HCT116 (cell line): ENCODE measurements around the gene FRS2. TPM values are rescaled to one million over a fixed set of nuclear protein-coding genes. Genes with fewer than 3 reads are reported as not detected.

Source experiments
- ATAC-seq: fragments of 200-7000 bp; cut with Tn5 transposase; 2 replicates; pipeline ENCODE4 v1.9.1; 2020; ENCODE audit warnings: mild to moderate bottlenecking, moderate library complexity
- BruUV-seq: library from RNA; stranded (reverse); fragments of 400-500 nt; replicated peaks from 2 replicates; lab custom pipeline; 2021; lab: Mats Ljungman, UMichigan
- CTCF ChIA-PET: fragments of 300-600 bp; sonication (Branson Sonifier 250); formaldehyde crosslinking; loops from one replicate; lab custom pipeline; 2021; ENCODE audit warnings: antibody characterized with exemption; lab: Charles Lee
- POLR2A ChIA-PET: fragments of 300-600, 350-600 bp; sonication (Branson Sonifier 250); formaldehyde crosslinking; loops from one replicate; lab custom pipeline; 2021; ENCODE audit warnings: antibody characterized with exemption; lab: Charles Lee
- RAD21 ChIA-PET, 2 experiments: fragments of 300-600 bp; sonication (Branson Sonifier 250); formaldehyde crosslinking; loops; one replicate each; lab custom pipeline; 2023; ENCODE audit warnings: low total read pairs in 2 of 2; ENCODE audit not compliant: uncharacterized antibody in 2 of 2, unreplicated experiment in 2 of 2, low non-redundant PET in 1 of 2; lab: Charles Lee
- DNase-seq: peaks from one replicate; pipeline ENCODE4 v3.0.0-alpha.2; 2010; ENCODE audit warnings: low read depth, low spot score
- H2AFZ ChIP-seq: fragments of 200-600 bp; shearing (Covaris generic), sonication (generic); 2 replicates; pipeline ENCODE4 v1.6.1; 2017; ENCODE audit warnings: low read depth, mixed run types, mixed read lengths, antibody characterized with exemption, low read length; ENCODE audit not compliant: poor library complexity, severe bottlenecking
- H3K27ac ChIP-seq: 2 replicates; pipeline ENCODE4 v1.5.1; 2012; ENCODE audit warnings: low read depth, low read length
- H3K27me3 ChIP-seq: fragments of 200-600 bp; sonication (generic); 2 replicates; pipeline ENCODE4 v1.6.1; 2016; ENCODE audit warnings: mixed run types, low read length, mixed read lengths; ENCODE audit not compliant: insufficient read depth
- H3K36me3 ChIP-seq, 2 experiments: fragments of 200-500 bp in 1 of 2; fragments of 200-600 bp in 1 of 2; sonication (Bioruptor generic) in 1 of 2; sonication (generic) in 1 of 2; 2 replicates each; pipeline versions ENCODE4 v1.5.1 to v1.6.1; 2014 to 2016; ENCODE audit warnings: low read length in 2 of 2, inconsistent platforms in 1 of 2, mixed read lengths in 1 of 2, mixed run types in 1 of 2; ENCODE audit not compliant: insufficient read depth in 2 of 2, control insufficient read depth in 1 of 2
- H3K4me1 ChIP-seq, 2 experiments: fragments of 200-600 bp in 1 of 2; sonication (generic) in 1 of 2; 2 replicates each; pipeline versions ENCODE4 v1.5.1 to v1.6.1; 2012 to 2017; ENCODE audit warnings: low read length in 2 of 2, inconsistent platforms in 1 of 2, mild to moderate bottlenecking in 1 of 2, mixed read lengths in 1 of 2, mixed run types in 1 of 2, moderate library complexity in 1 of 2; ENCODE audit not compliant: insufficient read depth in 2 of 2, control insufficient read depth in 1 of 2
- H3K4me2 ChIP-seq: fragments of 200-600 bp; sonication (generic); 2 replicates; pipeline ENCODE4 v1.6.1; 2017; ENCODE audit warnings: mixed run types, low read length, mixed read lengths
- H3K4me3 ChIP-seq, 2 experiments: fragments of 200-600 bp in 1 of 2; sonication (generic) in 1 of 2; replicated peaks in 1 of 2; 2 replicates each; pipeline ENCODE4 v1.5.1; 2011 to 2016; ENCODE audit warnings: low read length in 2 of 2, control low read depth in 1 of 2, low read depth in 1 of 2, mild to moderate bottlenecking in 1 of 2, mixed read lengths in 1 of 2, mixed run types in 1 of 2
- H3K79me2 ChIP-seq: fragments of 200-600 bp; sonication (generic); 2 replicates; pipeline ENCODE4 v1.6.1; 2017; ENCODE audit warnings: mild to moderate bottlenecking, mixed run types, low read length, moderate library complexity, mixed read lengths; ENCODE audit not compliant: insufficient read depth
- H3K9ac ChIP-seq: fragments of 200-600 bp; sonication (generic); 2 replicates; pipeline ENCODE4 v1.6.1; 2016; ENCODE audit warnings: low read length, mixed read lengths
- H3K9me2 ChIP-seq: fragments of 200-600 bp; sonication (generic), shearing (Covaris generic); 2 replicates; pipeline ENCODE4 v1.6.1; 2017; ENCODE audit warnings: mixed run types, mild to moderate bottlenecking, moderate library complexity; ENCODE audit not compliant: insufficient read depth
- H3K9me3 ChIP-seq, 2 experiments: fragments of 200-500 bp in 1 of 2; fragments of 200-600 bp in 1 of 2; sonication (Bioruptor generic) in 1 of 2; sonication (generic) in 1 of 2; 2 replicates each; pipeline ENCODE4 v1.6.1; 2014 to 2017; ENCODE audit warnings: low read length in 2 of 2, mixed read lengths in 2 of 2, inconsistent platforms in 1 of 2, low read depth in 1 of 2, mild to moderate bottlenecking in 1 of 2, mixed run types in 1 of 2, moderate library complexity in 1 of 2; ENCODE audit not compliant: control insufficient read depth in 1 of 2, insufficient read depth in 1 of 2
- H4K20me1 ChIP-seq: fragments of 200-600 bp; sonication (generic), shearing (Covaris generic); 2 replicates; pipeline ENCODE4 v1.6.1; 2017; ENCODE audit warnings: mixed run types, mild to moderate bottlenecking, moderate library complexity; ENCODE audit not compliant: insufficient read depth
- CBX3 ChIP-seq: IDR thresholded peaks from 2 replicates; pipeline ENCODE4 v1.6.1; 2012; ENCODE audit warnings: low read depth
- POLR2AphosphoS5 ChIP-seq: IDR thresholded peaks from 2 replicates; pipeline ENCODE4 v1.6.1; 2011; ENCODE audit warnings: mild to moderate bottlenecking, low read depth, low read length, moderate library complexity
- SRF ChIP-seq: IDR thresholded peaks from 2 replicates; pipeline ENCODE4 v1.6.1; 2012; ENCODE audit warnings: low read depth
- TCF7L2 ChIP-seq: IDR thresholded peaks from 2 replicates; pipeline ENCODE4 v1.7.0; 2011; ENCODE audit warnings: borderline replicate concordance, inconsistent platforms; ENCODE audit not compliant: insufficient read depth, insufficient read length; ENCODE audit errors: extremely low read depth
- YY1 ChIP-seq: IDR thresholded peaks from 2 replicates; pipeline ENCODE4 v1.6.1; 2011; ENCODE audit warnings: low read length, low read depth, moderate library complexity, mild to moderate bottlenecking; ENCODE audit not compliant: insufficient replicate concordance; ENCODE audit errors: extremely low read depth
- ZBTB33 ChIP-seq: IDR thresholded peaks from 2 replicates; pipeline ENCODE4 v1.6.1; 2011; ENCODE audit warnings: mild to moderate bottlenecking, low read length, moderate library complexity; ENCODE audit not compliant: insufficient replicate concordance; ENCODE audit errors: extremely low read depth
- ZFX ChIP-seq: fragments of 450-650 bp; IDR thresholded peaks from 2 replicates; pipeline ENCODE4 v1.6.1; 2017
- ZNF274 ChIP-seq: fragments of 200-500 bp; sonication (Bioruptor generic); IDR thresholded peaks from 2 replicates; pipeline ENCODE4 v1.6.1; 2014; ENCODE audit warnings: mild to moderate bottlenecking, low read depth, low read length, inconsistent platforms
- intact Hi-C: fragments of 100-400 bp; cut with micrococcal nuclease; formaldehyde crosslinking; loops from 2 replicates; pipeline ENCODE4 v1.10.0; 2022
- total RNA-seq: library from RNA; stranded (reverse); gene quantifications from one replicate; pipeline ENCODE4 v1.2.1, GENCODE V29; 2021; ENCODE audit not compliant: unreplicated experiment
- TF ChIP-seq, protein P1 (sequence below): IDR thresholded peaks from 2 replicates; pipeline ENCODE4 v1.6.1; 2012; ENCODE audit warnings: low read depth
- TF ChIP-seq, protein P2 (sequence below), 3 experiments: fragments of 200-600 bp in 1 of 3; sonication (generic) in 1 of 3; IDR thresholded peaks in 2 of 3; conservative IDR thresholded peaks in 1 of 3; 2 replicates each; pipeline ENCODE4 v1.5.1; 2012 to 2017; ENCODE audit warnings: low read depth in 2 of 3, low read length in 2 of 3, antibody characterized with exemption in 1 of 3, borderline replicate concordance in 1 of 3, control low read depth in 1 of 3, mild to moderate bottlenecking in 1 of 3, mixed read lengths in 1 of 3, mixed run types in 1 of 3, moderate library complexity in 1 of 3; ENCODE audit not compliant: insufficient read depth in 1 of 3

The FRS2 gene
- total RNA-seq, 1 experiment from 2014 or later: 14.7 TPM

- CTCF ChIA-PET: no interaction called here
Observed at GRCh38 chr12:69500631-69501030, 30.4 kb downstream of the FRS2 start.

More at GRCh38 chr12:69500631-69501030, 30.4 kb downstream of the FRS2 start:
- Histone ChIP-seq H3K9ac (no peak overlapping the region), H3K79me2 (peaks cover 91% of the 10 kb centered on the region), H3K4me2 (peak overlapping the region; percentile 61), H3K27me3 (no peaks in the 10 kb centered on the region), H3K9me2 (0 out of 2 replicates have a peak, but pooled peaks cover 4% of the 10 kb centered on the region), H3K27ac (no peak overlapping the region), H3K9me3 (no peaks in the 10 kb centered on the region), H3K4me3 (no peak overlapping the region), H3K4me1 (peaks cover 31 to 41% of the 10 kb centered on the region in 2 experiments), H3K36me3 (no peaks in the 10 kb centered on the region), H4K20me1 (peaks cover 23% of the 10 kb centered on the region; the same call in 1 of the 2 replicates), H2AFZ (no peak overlapping the region)
- ATAC-seq: no peak
- BruUV-seq: no TSS peak
- ChIA-PET POLR2A (interaction anchor here (0.6 kb wide), 1 partner anchor 15 kb away, joined by 8 read pairs; no protein-coding TSS in a partner anchor), RAD21 (no interaction called here)
- no peak for DNase-seq
- TF ChIP-seq ZNF274: no peak
- no peak for TF ChIP-seq SRF
- TF ChIP-seq, protein P1, sequence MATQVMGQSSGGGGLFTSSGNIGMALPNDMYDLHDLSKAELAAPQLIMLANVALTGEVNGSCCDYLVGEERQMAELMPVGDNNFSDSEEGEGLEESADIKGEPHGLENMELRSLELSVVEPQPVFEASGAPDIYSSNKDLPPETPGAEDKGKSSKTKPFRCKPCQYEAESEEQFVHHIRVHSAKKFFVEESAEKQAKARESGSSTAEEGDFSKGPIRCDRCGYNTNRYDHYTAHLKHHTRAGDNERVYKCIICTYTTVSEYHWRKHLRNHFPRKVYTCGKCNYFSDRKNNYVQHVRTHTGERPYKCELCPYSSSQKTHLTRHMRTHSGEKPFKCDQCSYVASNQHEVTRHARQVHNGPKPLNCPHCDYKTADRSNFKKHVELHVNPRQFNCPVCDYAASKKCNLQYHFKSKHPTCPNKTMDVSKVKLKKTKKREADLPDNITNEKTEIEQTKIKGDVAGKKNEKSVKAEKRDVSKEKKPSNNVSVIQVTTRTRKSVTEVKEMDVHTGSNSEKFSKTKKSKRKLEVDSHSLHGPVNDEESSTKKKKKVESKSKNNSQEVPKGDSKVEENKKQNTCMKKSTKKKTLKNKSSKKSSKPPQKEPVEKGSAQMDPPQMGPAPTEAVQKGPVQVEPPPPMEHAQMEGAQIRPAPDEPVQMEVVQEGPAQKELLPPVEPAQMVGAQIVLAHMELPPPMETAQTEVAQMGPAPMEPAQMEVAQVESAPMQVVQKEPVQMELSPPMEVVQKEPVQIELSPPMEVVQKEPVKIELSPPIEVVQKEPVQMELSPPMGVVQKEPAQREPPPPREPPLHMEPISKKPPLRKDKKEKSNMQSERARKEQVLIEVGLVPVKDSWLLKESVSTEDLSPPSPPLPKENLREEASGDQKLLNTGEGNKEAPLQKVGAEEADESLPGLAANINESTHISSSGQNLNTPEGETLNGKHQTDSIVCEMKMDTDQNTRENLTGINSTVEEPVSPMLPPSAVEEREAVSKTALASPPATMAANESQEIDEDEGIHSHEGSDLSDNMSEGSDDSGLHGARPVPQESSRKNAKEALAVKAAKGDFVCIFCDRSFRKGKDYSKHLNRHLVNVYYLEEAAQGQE: no peak
- no peak for TF ChIP-seq TCF7L2
- TF ChIP-seq ZFX: no peak
- TF ChIP-seq YY1: no peak
- no peak for TF ChIP-seq ZBTB33
- TF ChIP-seq POLR2AphosphoS5: no peak
- TF ChIP-seq CBX3: no peak
- TF ChIP-seq, protein P2, sequence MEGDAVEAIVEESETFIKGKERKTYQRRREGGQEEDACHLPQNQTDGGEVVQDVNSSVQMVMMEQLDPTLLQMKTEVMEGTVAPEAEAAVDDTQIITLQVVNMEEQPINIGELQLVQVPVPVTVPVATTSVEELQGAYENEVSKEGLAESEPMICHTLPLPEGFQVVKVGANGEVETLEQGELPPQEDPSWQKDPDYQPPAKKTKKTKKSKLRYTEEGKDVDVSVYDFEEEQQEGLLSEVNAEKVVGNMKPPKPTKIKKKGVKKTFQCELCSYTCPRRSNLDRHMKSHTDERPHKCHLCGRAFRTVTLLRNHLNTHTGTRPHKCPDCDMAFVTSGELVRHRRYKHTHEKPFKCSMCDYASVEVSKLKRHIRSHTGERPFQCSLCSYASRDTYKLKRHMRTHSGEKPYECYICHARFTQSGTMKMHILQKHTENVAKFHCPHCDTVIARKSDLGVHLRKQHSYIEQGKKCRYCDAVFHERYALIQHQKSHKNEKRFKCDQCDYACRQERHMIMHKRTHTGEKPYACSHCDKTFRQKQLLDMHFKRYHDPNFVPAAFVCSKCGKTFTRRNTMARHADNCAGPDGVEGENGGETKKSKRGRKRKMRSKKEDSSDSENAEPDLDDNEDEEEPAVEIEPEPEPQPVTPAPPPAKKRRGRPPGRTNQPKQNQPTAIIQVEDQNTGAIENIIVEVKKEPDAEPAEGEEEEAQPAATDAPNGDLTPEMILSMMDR (IDR thresholded peaks at IDR 0.05 in 2 of 3, conservative IDR thresholded peaks at IDR 0.05 in 1 of 3; ENCODE audit: borderline replicate concordance in 1 of 3, insufficient read depth in 1 of 3, low read depth in 2 of 3, low read length in 2 of 3): no peak
- intact Hi-C loops: no loop called here
